Right lobe of liver (tissue), 4 donors: Measurements from ENCODE around the gene CLDN19.

Experiments used
- POLR2A ChIP-seq: fragments of 450-650 bp; IDR thresholded peaks from one replicate; pipeline ENCODE4 v1.6.1; 2017; ENCODE audit warnings: antibody characterized with exemption, mild to moderate bottlenecking
- TF ChIP-seq, protein P1 (sequence below), 4 donors: fragments of 200-600 bp in 3 of 4; fragments of 450-650 bp in 1 of 4; IDR thresholded peaks; one replicate each; pipeline versions ENCODE4 v1.5.1 to v1.8.0; 2016 to 2022; ENCODE audit warnings: antibody characterized with exemption in 4 of 4, mild to moderate bottlenecking in 2 of 4
- donor health status: DM: no; HTN: no; CAD: no.
- donor health status: DM: no; HTN: no; CAD: no.
- donor health status: DM: no; HTN: yes; CAD: no.

- TF ChIP-seq POLR2A, result no peak
- TF ChIP-seq, protein P1, sequence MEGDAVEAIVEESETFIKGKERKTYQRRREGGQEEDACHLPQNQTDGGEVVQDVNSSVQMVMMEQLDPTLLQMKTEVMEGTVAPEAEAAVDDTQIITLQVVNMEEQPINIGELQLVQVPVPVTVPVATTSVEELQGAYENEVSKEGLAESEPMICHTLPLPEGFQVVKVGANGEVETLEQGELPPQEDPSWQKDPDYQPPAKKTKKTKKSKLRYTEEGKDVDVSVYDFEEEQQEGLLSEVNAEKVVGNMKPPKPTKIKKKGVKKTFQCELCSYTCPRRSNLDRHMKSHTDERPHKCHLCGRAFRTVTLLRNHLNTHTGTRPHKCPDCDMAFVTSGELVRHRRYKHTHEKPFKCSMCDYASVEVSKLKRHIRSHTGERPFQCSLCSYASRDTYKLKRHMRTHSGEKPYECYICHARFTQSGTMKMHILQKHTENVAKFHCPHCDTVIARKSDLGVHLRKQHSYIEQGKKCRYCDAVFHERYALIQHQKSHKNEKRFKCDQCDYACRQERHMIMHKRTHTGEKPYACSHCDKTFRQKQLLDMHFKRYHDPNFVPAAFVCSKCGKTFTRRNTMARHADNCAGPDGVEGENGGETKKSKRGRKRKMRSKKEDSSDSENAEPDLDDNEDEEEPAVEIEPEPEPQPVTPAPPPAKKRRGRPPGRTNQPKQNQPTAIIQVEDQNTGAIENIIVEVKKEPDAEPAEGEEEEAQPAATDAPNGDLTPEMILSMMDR (IDR thresholded peaks at IDR 0.05), result no peak
Measured at GRCh38 chr1:42753070-42753469, 13.0 kb upstream of the CLDN19 start.
